Keratinocyte (primary cell): ENCODE measurements around the gene MDGA2. TPM values are rescaled to one million over a fixed set of nuclear protein-coding genes. Genes with fewer than 3 reads are reported as not detected.

Experiments used
- DNase-seq: peaks from one replicate; pipeline ENCODE4 v3.0.0-alpha.2; 2011; ENCODE audit warnings: low read depth, missing footprints, low spot score
- FAIRE-seq: peaks from 2 replicates; lab custom pipeline; 2011; peaks lifted over from hg19 to GRCh38; lab: Jason Lieb, UNC
- H2AFZ ChIP-seq: 2 replicates; pipeline ENCODE4 v1.6.0; 2012; ENCODE audit warnings: low read length, control low read depth, inconsistent platforms; ENCODE audit not compliant: control insufficient read depth
- H3K27ac ChIP-seq: 2 replicates; pipeline ENCODE4 v1.5.1; 2011; ENCODE audit warnings: low read length; ENCODE audit not compliant: control insufficient read depth, insufficient read depth
- H3K27me3 ChIP-seq: 3 replicates; pipeline ENCODE4 v1.6.0; 2011; ENCODE audit warnings: low read length; ENCODE audit not compliant: control insufficient read depth, insufficient read depth; ENCODE audit errors: extremely low read depth
- H3K36me3 ChIP-seq, 2 experiments: 2 replicates in 1 of 2; 3 replicates in 1 of 2; pipeline ENCODE4 v1.5.1; 2011; ENCODE audit warnings: low read length in 2 of 2, mild to moderate bottlenecking in 1 of 2; ENCODE audit not compliant: control insufficient read depth in 2 of 2, insufficient read depth in 2 of 2; ENCODE audit errors: extremely low read depth in 1 of 2
- H3K4me1 ChIP-seq: 3 replicates; pipeline ENCODE4 v1.5.1; 2011; ENCODE audit warnings: low read length; ENCODE audit not compliant: control insufficient read depth, insufficient read depth; ENCODE audit errors: extremely low read depth
- H3K4me2 ChIP-seq: 3 replicates; pipeline ENCODE4 v1.6.0; 2011; ENCODE audit warnings: low read depth, low read length; ENCODE audit not compliant: control insufficient read depth, insufficient read depth; ENCODE audit errors: extremely low read depth
- H3K4me3 ChIP-seq, 3 experiments: fragments of 200-600 bp in 1 of 3; sonication (generic) in 1 of 3; 2 replicates in 2 of 3; 3 replicates in 1 of 3; pipeline ENCODE4 v1.5.1; 2011 to 2016; ENCODE audit warnings: low read length in 3 of 3, mild to moderate bottlenecking in 3 of 3, control low read depth in 2 of 3, inconsistent platforms in 1 of 3, low read depth in 1 of 3, mixed read lengths in 1 of 3, mixed run types in 1 of 3, moderate library complexity in 1 of 3; ENCODE audit not compliant: control insufficient read depth in 2 of 3, insufficient read depth in 2 of 3; ENCODE audit errors: extremely low read depth in 1 of 3
- H3K79me2 ChIP-seq: 2 replicates; pipeline ENCODE4 v1.6.0; 2012; ENCODE audit warnings: low read length; ENCODE audit not compliant: control insufficient read depth, insufficient read depth
- H3K9ac ChIP-seq: 3 replicates; pipeline ENCODE4 v1.6.0; 2011; ENCODE audit warnings: low read length; ENCODE audit not compliant: control insufficient read depth, insufficient read depth; ENCODE audit errors: extremely low read depth
- H3K9me1 ChIP-seq: 3 replicates; pipeline ENCODE4 v1.6.0; 2011; ENCODE audit warnings: low read length; ENCODE audit not compliant: control insufficient read depth, insufficient read depth; ENCODE audit errors: extremely low read depth
- H3K9me3 ChIP-seq: 2 replicates; pipeline ENCODE4 v1.5.1; 2012; ENCODE audit warnings: low read depth, low read length; ENCODE audit not compliant: control insufficient read depth
- H4K20me1 ChIP-seq: 3 replicates; pipeline ENCODE4 v1.6.0; 2011; ENCODE audit warnings: low read length; ENCODE audit not compliant: control insufficient read depth, insufficient read depth; ENCODE audit errors: extremely low read depth
- CTCF ChIP-seq, 3 experiments: IDR thresholded peaks in 1 of 3; conservative IDR thresholded peaks in 1 of 3; optimal IDR thresholded peaks in 1 of 3; 2 replicates in 2 of 3; 3 replicates in 1 of 3; pipeline versions ENCODE3 to v1.5.1; 2011; ENCODE audit warnings: low read length in 3 of 3, mild to moderate bottlenecking in 3 of 3, moderate library complexity in 2 of 3, control low read depth in 1 of 3, inconsistent platforms in 1 of 3; ENCODE audit not compliant: insufficient read depth in 2 of 3; ENCODE audit errors: extremely low read depth in 1 of 3
- EZH2 ChIP-seq: IDR thresholded peaks from one replicate; pipeline ENCODE4 v1.6.1; 2012; ENCODE audit warnings: inconsistent platforms, mild to moderate bottlenecking, low read length, moderate library complexity
- dilution Hi-C: fragments of 300-500 bp; cut with MboI; formaldehyde crosslinking; loops from one replicate; pipeline ENCODE4 v1.7.0; 2020; ENCODE audit warnings: low sequenced_read_pairs; ENCODE audit not compliant: extremely low pct_ligation_motif_present
- polyA plus RNA-seq, 5 experiments: library from polyadenylated mRNA; depleted of rRNA in 3 of 5; stranded (reverse) in 3 of 5; stranded (forward) in 1 of 5; unstranded in 1 of 5; fragments of >200 nt; gene quantifications; 1 replicate in 1 of 5; 2 replicates in 3 of 5; 3 replicates in 1 of 5; pipeline versions ENCODE4 v1.2.1 to v1.2.3, GENCODE V29; 2011 to 2012; ENCODE audit warnings: missing spikeins in 2 of 5, low read depth in 1 of 5, low replicate concordance in 1 of 5

MDGA2 gene
- polyA plus RNA-seq, 1 donor (not counting 4 experiments of a cell fraction or from before 2014, with no cell fraction given): not detected

GRCh38 chr14:47235619-47236018 lies 439.8 kb downstream of the MDGA2 start:
- dilution Hi-C loops: no loop called here

GRCh38 chr14:47226877-47227520 lies 448.4 kb downstream of the MDGA2 start:
- H3K27me3 ChIP-seq: no peaks in the 10 kb centered on the region
- H3K27ac ChIP-seq: no peak overlapping the region
- H3K9me3 ChIP-seq: no peaks in the 10 kb centered on the region
- no peaks in the 10 kb centered on the region for H3K4me1 ChIP-seq
- TF ChIP-seq CTCF (optimal IDR thresholded peaks at IDR 0.05 in 1 of 3, IDR thresholded peaks at IDR 0.05 in 1 of 3, conservative IDR thresholded peaks at IDR 0.05 in 1 of 3; ENCODE audit: extremely low read depth in 1 of 3, insufficient read depth in 2 of 3, low read length in 3 of 3) (no peak), EZH2 (no peak)
- no peaks in the 10 kb centered on the region for H3K79me2 ChIP-seq
- no peaks in the 10 kb centered on the region for H4K20me1 ChIP-seq
- H3K9me1 ChIP-seq: no peaks in the 10 kb centered on the region
- H3K9ac ChIP-seq: no peak overlapping the region
- H3K4me3 ChIP-seq: no peak overlapping the region
- H2AFZ ChIP-seq: no peak overlapping the region
- H3K4me2 ChIP-seq: no peak overlapping the region
- H3K36me3 ChIP-seq: no peaks in the 10 kb centered on the region
- DNase-seq (no peak), FAIRE-seq (no peak)
- dilution Hi-C loops: no loop called here

More at GRCh38 chr14:47235619-47236018, 439.8 kb downstream of the MDGA2 start:
- Histone ChIP-seq H3K27ac (no peak overlapping the region), H3K9me3 (no peaks in the 10 kb centered on the region), H2AFZ (no peak overlapping the region), H3K79me2 (no peaks in the 10 kb centered on the region), H3K27me3 (no peaks in the 10 kb centered on the region), H3K4me3 (no peak overlapping the region), H4K20me1 (no peaks in the 10 kb centered on the region), H3K4me1 (no peaks in the 10 kb centered on the region), H3K9ac (no peak overlapping the region), H3K9me1 (no peaks in the 10 kb centered on the region), H3K4me2 (no peak overlapping the region), H3K36me3 (no peaks in the 10 kb centered on the region)
- no peak for TF ChIP-seq EZH2
- no peak for TF ChIP-seq CTCF (optimal IDR thresholded peaks at IDR 0.05 in 1 of 3, IDR thresholded peaks at IDR 0.05 in 1 of 3, conservative IDR thresholded peaks at IDR 0.05 in 1 of 3; ENCODE audit: extremely low read depth in 1 of 3, insufficient read depth in 2 of 3, low read length in 3 of 3)
- FAIRE-seq: no peak
- no peak for DNase-seq
